DMS114 treated with DMSO at 0.1 percent for 48 hours (cell line): ENCODE results near the gene HDDC3.
A peak's percentile ranks its signal among the peaks of the same experiment; 100 is the strongest.

Experiments used
- DNase-seq: peaks from one replicate; lab custom pipeline; 2025; ENCODE audit not compliant: unreplicated experiment; lab: John Stamatoyannopoulos, UW

HDDC3 gene

GRCh38 chr15:90931828-90932659 is at the start of gene HDDC3:
Gene HDDC3, minus strand, starts transcription at chr15:90932549. Its CDS starts 9 bp downstream, at chr15:90932540.
- peak; percentile 79 for DNase-seq

- DNase-seq, result no peak
Measured at GRCh38 chr15:90982135-90982534, 49.8 kb upstream of the HDDC3 start.

GRCh38 chr15:90981681-90982080 is 49.3 kb upstream of the HDDC3 start:
- no peak for DNase-seq

- no peak for DNase-seq
Measured at GRCh38 chr15:90979582-90979981, 47.2 kb upstream of the HDDC3 start.

- no peak for DNase-seq
Measured at GRCh38 chr15:90974216-90974615, 41.9 kb upstream of the HDDC3 start.

- DNase-seq, result no peak
Measured at GRCh38 chr15:90972133-90972532, 39.8 kb upstream of the HDDC3 start.

GRCh38 chr15:90970274-90970673 is 37.9 kb upstream of the HDDC3 start:
- DNase-seq, result no peak

- no peak for DNase-seq
Measured at GRCh38 chr15:90968434-90968833, 36.1 kb upstream of the HDDC3 start.

GRCh38 chr15:90967206-90967605 is 34.9 kb upstream of the HDDC3 start:
- DNase-seq, result no peak

GRCh38 chr15:90966262-90966661 is 33.9 kb upstream of the HDDC3 start:
- no peak for DNase-seq

GRCh38 chr15:90962021-90962420 is 29.7 kb upstream of the HDDC3 start:
- no peak for DNase-seq

- no peak for DNase-seq
Measured at GRCh38 chr15:90960298-90961091, 28.1 kb upstream of the HDDC3 start.

- DNase-seq, result no peak
Measured at GRCh38 chr15:90959894-90960293, 27.5 kb upstream of the HDDC3 start.

GRCh38 chr15:90959028-90959595 is 26.8 kb upstream of the HDDC3 start:
- no peak for DNase-seq

GRCh38 chr15:90957791-90958190 is 25.4 kb upstream of the HDDC3 start:
- no peak for DNase-seq

- DNase-seq, result no peak
Measured at GRCh38 chr15:90957031-90957790, 24.9 kb upstream of the HDDC3 start.

GRCh38 chr15:90956274-90957030 is 24.1 kb upstream of the HDDC3 start:
- no peak for DNase-seq

GRCh38 chr15:90955624-90956273 is 23.4 kb upstream of the HDDC3 start:
- no peak for DNase-seq

GRCh38 chr15:90954712-90955623 is 22.6 kb upstream of the HDDC3 start, which contains the start of gene RCCD1:
Gene RCCD1, plus strand, starts transcription at chr15:90954884. Its CDS starts 1,851 bp downstream, at chr15:90956735.
- DNase-seq, result peak; percentile 96
